Fibroblast of pulmonary artery (primary cell): ENCODE measurements around the gene IL1RAPL1.

ENCODE experiments used
- DNase-seq: peaks from one replicate; pipeline ENCODE4 v3.0.0-alpha.2; 2010; ENCODE audit warnings: low read depth
- H3K4me3 ChIP-seq: replicated peaks from 2 replicates; pipeline ENCODE4 v1.5.1; 2011; ENCODE audit warnings: low read depth, mild to moderate bottlenecking, control low read depth, low read length, moderate library complexity
- CTCF ChIP-seq: IDR thresholded peaks from 2 replicates; pipeline ENCODE4 v1.5.1; 2011; ENCODE audit warnings: mild to moderate bottlenecking, control low read depth, low read length, inconsistent platforms; ENCODE audit errors: missing control alignments

IL1RAPL1 gene

GRCh38 chrX:29926659-29927058 lies 1339.4 kb downstream of the IL1RAPL1 start:
- no peak for TF ChIP-seq CTCF
- H3K4me3 ChIP-seq: no peak overlapping the region
- no peak for DNase-seq

GRCh38 chrX:29935455-29935854 lies 1348.2 kb downstream of the IL1RAPL1 start:
- H3K4me3 ChIP-seq: no peak overlapping the region
- TF ChIP-seq CTCF: no peak
- no peak for DNase-seq

- no peak overlapping the region for H3K4me3 ChIP-seq
- TF ChIP-seq CTCF: no peak
- no peak for DNase-seq
Measured at GRCh38 chrX:29940750-29941149, 1353.5 kb downstream of the IL1RAPL1 start.

- no peak for TF ChIP-seq CTCF
- H3K4me3 ChIP-seq: no peak overlapping the region
- DNase-seq: peak; percentile 47
Measured at GRCh38 chrX:29941287-29941686, 1354.0 kb downstream of the IL1RAPL1 start.

GRCh38 chrX:29947225-29947624 lies 1360.0 kb downstream of the IL1RAPL1 start:
- H3K4me3 ChIP-seq: no peak overlapping the region
- DNase-seq: no peak
- no peak for TF ChIP-seq CTCF

- no peak overlapping the region for H3K4me3 ChIP-seq
- DNase-seq: peak; percentile 56
- TF ChIP-seq CTCF: no peak
Measured at GRCh38 chrX:29948653-29949052, 1361.4 kb downstream of the IL1RAPL1 start.

- DNase-seq: peak; percentile 26
- H3K4me3 ChIP-seq: no peak overlapping the region
- TF ChIP-seq CTCF: no peak
Measured at GRCh38 chrX:29952016-29952415, 1364.8 kb downstream of the IL1RAPL1 start.
